ENCODE data around the gene GJD3.
A peak's percentile ranks its signal among the peaks of the same experiment; 100 is the strongest.

The GJD3 gene

DNA sequence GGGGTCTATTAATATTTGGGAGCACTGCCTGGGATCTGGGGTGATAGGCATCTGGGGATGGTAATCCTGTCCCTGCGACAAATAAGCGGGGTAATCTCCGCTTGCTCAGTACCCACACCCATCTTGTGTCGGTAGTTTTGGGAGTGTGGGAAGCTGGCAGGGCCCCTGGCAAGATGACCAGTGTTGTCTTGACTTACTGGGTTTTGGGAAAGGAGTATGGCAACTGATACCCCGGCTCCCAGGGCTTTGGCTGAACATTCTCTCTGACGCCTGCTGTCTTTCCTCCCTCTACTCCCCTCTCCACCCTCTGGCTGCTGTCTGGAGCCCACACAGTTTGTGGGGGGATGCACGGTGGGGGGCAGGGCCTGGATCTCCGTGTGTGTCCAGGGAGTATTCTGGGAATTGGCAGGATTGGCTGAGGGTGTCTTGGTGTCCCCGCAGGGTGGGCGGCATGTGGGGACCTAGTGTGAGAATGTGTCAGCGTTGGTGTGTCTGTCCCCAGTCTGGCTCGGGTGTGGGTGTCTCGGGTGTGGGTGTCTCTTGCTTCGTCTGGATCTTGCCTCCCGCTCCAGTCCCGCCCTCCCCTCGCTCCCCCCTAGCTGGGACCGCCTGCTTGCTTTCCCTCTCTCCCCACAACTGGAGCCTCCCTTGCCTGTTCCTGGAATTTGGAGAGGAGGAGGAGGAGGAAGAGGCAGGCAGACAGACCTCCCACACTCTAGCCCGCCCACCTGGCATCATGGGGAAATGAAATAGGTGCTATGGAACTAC lies 43.6 kb downstream of the GJD3 start:
- no peak for DNase-seq

DNA sequence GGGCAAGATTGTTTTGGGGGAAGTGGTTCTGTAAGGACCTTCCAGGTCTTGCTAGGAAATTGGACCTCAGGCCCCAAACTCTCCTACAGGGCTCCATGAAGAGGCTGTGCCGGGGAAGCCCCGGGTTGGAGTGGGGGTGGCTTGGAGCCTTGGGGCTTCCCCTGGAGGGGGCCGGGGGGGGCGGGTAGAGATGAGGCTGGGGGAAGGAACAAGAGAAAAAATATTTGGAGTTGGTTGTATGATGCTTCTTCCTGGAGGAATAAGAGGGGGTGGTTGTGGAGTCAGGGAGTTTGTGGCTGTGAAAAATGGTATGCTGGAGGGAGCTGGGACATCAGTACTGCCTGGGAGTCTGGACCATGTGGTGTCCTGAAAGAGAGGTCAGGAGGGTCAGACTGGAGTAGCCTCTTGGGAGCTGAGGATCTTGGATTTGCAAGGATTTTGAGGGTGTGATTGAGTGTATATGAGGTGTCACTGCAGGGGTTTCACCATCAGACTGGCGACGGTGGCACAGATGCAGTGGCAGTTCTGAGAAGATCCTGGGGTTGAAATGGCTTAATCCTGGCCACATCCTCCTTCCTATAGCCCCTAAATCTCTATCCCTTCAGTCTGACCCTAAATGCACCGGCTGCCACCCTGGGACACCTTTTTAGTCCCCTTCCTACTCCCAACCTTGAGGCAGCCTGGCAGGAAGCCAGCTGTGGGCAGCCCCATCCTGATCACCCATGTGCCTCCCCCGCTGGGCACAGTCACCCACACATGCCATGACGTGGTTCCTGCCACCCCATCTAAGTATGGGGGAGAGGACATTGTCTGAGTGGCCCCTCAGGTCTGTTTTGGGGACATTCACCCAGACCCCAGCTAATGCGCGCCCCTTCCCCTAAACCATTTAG lies 44.6 kb downstream of the GJD3 start:
- no peak for DNase-seq

DNA sequence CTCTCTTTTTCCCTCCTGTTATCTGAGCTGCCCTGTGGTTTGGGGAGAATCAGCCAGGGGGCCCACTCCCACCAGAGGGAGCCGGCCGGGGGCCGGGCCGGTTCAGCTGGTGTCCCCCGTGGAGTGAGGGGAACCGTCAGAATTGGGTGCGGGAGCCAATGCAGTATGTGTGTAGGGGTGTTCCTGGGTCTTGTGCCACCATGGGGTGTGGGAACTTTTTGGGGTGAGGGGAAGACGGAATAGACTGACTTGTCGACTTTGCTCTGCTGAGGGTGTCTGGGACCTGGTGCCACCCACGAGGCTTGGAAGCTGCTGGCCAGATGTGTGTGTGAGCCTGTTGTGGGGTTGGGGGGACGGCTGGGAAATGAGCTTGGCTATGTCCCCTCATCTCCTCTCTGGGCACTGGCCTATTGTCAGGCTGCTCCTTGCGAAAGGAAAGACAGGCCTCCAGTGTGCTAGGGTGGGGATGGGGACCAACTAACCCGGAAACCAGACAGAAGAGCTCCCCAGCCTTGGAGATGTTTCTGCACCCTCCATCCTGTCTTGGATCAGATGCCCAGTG lies 45.6 kb downstream of the GJD3 start:
- DNase-seq = no peak

GRCh38 chr17:40317880-40318829 lies 46.4 kb downstream of the GJD3 start:
- DNase-seq = peak; percentile 92

GRCh38 chr17:40317345-40317873 lies 47.1 kb downstream of the GJD3 start:
- DNase-seq = no peak

DNA sequence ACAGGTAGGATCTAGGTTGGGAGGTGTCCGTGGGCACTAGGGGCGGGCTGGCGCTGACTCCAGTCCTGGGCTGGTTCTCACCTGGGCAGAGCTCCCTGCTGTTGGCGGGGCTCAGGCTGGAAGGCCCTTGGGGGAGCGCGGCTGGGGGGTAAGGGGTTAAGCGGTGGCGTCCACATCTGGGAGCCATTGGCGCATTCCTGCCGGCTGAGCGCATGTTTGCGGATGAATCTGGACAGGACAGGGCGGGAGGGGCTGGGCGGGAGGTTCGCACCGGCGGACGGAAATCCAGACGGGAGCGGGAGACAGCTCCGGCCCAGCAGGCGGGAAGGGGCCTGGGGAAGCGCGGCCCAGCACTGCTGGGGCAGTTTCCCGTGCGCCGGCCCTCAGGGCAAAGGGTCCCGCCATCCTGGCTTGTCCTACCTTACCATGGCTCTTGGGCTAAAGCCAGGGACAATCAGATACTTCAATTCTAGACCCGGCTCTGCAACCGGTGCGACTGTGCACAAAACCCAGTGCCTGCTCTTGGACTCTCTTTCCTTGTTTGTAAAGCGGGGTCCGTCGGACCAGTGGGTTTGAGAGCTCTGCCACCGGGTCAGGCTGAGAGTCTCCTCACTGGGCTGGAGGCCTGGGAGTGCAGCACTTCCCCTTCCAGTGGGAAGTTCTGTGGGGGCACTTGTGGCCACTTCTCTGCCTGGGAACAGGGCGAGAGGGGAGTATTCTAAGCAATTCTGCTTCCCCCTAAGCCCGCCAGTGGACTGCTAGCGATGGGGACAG lies 47.8 kb downstream of the GJD3 start:
- no peak for DNase-seq

DNA sequence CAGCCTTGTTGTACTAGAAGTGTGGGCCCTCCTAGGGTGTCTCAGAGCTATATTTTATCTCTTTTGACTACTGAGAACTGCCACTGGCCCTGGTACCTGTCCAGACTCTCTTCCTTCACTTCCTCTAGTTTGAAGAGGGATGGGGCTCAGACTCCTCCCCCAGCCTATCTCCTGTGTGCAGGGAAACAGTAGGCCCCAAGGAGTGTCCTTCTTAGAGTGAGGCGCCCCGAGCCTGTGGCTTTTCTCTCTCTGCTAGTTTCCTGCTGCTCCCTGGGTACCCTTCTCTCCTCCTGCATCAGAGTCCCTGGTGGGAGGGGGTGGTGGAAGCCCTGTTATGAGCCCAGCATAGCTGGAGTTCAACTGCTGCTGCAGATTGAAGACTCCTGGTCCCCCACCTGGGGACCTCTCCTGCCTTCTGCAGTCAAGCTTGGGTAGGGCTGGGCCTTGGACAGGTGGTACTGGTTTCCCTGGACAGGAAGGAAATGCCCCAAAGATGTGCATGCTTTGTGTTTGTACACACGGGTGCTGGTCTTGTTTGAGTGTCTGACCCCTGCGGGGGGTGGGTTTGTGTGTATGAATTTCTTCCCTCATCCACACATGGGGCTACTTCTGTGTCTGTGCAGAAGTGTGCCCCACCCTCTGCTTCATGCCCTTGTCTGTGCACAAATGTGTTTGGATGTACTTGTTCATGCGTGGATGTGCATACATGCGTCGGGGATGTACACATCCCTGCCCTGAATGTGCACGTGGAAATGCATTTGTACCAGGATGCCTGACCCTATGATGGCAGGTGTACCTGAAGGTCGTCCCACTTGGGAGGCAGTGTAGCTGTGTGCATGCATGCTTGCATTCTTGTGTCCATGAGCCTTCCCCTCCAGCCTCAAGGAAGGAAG lies 48.6 kb downstream of the GJD3 start:
- no peak for DNase-seq

DNA sequence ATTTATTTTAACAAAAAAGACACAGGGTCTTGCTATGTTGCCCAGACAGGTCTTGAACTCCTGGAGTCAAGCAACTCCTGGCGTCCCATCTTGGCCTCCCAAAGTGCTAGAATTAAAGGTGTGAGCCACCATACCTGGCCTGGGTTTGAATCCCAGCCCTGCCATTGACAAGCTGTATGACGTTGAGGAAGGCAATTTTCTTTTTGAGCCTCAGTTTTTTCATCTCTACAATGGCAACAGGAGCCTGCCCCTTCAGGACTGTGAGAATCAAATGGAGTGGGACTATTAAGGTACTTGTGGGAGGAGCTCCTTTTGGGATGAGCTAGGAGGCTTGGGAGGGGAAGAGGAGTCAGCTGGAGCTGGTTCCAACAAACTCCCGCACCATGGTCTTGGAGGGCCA lies 49.3 kb downstream of the GJD3 start:
- DNase-seq = no peak

- DNase-seq = peak; percentile 95
Observed at GRCh38 chr17:40314584-40314956, 50.0 kb downstream of the GJD3 start.

DNA sequence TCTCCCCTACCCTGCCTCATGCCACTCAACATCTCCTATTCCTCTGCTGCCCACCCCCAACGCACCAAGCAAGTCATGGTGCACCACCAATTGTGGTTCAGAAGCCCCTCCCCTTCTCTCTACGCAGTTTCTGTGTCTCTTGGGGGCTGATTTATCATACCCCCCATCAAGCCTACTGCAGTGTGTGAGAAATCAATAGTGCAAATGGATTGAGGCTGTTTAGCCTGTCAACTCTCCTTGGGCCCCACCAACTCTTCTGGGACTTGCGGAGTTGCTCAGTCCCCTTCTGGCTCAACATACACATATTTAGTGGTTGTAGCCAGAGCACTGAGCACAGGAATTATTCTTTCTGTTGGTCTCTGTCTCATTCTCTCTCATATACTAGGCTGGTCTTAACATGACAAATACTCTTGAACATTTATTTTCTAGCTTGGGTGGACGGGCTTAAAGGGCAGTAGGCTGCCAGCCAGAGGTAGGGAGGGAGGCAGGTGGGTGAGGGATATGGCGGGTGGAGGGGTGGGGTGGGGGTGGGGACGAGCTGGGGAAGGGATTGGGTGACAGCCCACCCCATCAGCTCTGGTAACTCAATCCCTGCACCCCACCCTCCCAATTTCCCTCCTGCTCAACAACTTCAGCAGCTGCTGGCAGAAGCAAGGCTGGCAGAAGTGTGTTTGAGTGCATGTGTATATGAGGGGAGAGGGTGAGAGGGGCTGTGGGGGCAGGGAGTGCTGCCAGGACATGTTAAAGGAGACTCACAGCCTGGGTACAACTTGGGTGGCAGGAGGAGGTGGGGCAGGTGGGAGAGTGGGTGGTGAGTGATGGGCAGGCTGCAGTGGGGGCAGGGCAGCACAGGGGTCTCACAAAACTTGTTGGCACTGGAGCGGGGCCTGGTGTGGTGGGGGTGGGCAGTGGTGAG lies 50.6 kb downstream of the GJD3 start:
- no peak for DNase-seq

Measured in COR-L47 (cell line).